Measurements from ENCODE around the gene UBALD1.

Gene UBALD1

GRCh38 chr16:4624827-4625559 lies 10.3 kb upstream of the UBALD1 start:
- TF ChIP-seq FOXP2 (optimal IDR thresholded peaks at IDR 0.05; ENCODE audit: control extremely low read depth, extremely low read length, insufficient read depth) (no peak), POLR2AphosphoS5 (IDR thresholded peaks at IDR 0.05; ENCODE audit: borderline replicate concordance, low read depth, low read length) (peak; percentile 31; the same call in 1 of the 2 replicates)
- H3K9me3 ChIP-seq (ENCODE audit: low read depth, low read length), result no peaks in the 10 kb centered on the region
- H3K9ac ChIP-seq (ENCODE audit: insufficient read length), result peak overlapping the region; percentile 75
- no peaks in the 10 kb centered on the region for H3K36me3 ChIP-seq (ENCODE audit: insufficient read depth, low read length)
- DNase-seq (ENCODE audit: low read depth, low spot score), result no peak
- H3K4me3 ChIP-seq, result peak overlapping the region; percentile 96
- no peak overlapping the region for H3K27ac ChIP-seq

GRCh38 chr16:4624015-4624826 lies 9.5 kb upstream of the UBALD1 start, which contains the start of gene MGRN1:
Gene MGRN1 (plus strand): TSS chr16:4624826. CDS start chr16:4624961, 135 bp downstream.
- H3K9ac ChIP-seq (ENCODE audit: insufficient read length), result peak within 1 kb of the TSS; percentile 97
- DNase-seq (ENCODE audit: low read depth, low spot score), result peak; percentile 90
- peak within 1 kb of the TSS; percentile 96 for H3K27ac ChIP-seq
- H3K36me3 ChIP-seq (ENCODE audit: insufficient read depth, low read length), result no peaks in the 10 kb centered on the region
- H3K4me3 ChIP-seq, result peak within 1 kb of the TSS; percentile 96
- no peak for TF ChIP-seq EZH2 (IDR thresholded peaks at IDR 0.05)
- no peak for TF ChIP-seq FOXP2 (optimal IDR thresholded peaks at IDR 0.05; ENCODE audit: control extremely low read depth, extremely low read length, insufficient read depth)
- TF ChIP-seq POLR2AphosphoS5 (IDR thresholded peaks at IDR 0.05; ENCODE audit: borderline replicate concordance, low read depth, low read length), result peak; percentile 10; the same call in 1 of the 2 replicates
- no peaks in the 10 kb centered on the region for H3K9me3 ChIP-seq (ENCODE audit: low read depth, low read length)

DNA sequence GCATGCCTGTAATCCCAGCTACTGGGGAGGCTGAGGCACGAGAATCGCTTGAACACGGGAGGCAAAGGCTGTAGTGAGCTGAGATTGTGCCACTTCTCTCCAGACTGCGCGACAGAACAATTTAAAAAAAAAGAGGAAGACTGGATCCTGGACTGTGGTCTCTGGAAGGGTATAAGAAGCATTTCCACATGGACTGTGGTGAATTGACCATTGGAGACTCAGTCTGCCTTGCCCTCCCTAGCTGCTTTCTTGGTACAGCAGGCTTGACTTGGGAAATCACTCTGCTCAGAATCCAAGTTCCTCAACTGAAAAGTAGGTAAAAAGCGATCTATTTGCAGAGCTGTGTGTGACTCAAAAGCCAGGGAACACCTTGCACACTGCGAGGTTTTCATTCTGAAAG lies 8.9 kb upstream of the UBALD1 start:
- no peaks in the 10 kb centered on the region for H3K36me3 ChIP-seq (ENCODE audit: insufficient read depth, low read length)
- H3K4me3 ChIP-seq, result no peak overlapping the region
- no peak for DNase-seq (ENCODE audit: low read depth, low spot score)
- H3K27ac ChIP-seq, result no peak overlapping the region
- H3K9me3 ChIP-seq (ENCODE audit: low read depth, low read length), result no peaks in the 10 kb centered on the region
- H3K9ac ChIP-seq (ENCODE audit: insufficient read length), result no peak overlapping the region
- no peak for TF ChIP-seq EZH2 (IDR thresholded peaks at IDR 0.05)
- no peak for TF ChIP-seq POLR2AphosphoS5 (IDR thresholded peaks at IDR 0.05; ENCODE audit: borderline replicate concordance, low read depth, low read length)
- TF ChIP-seq FOXP2 (optimal IDR thresholded peaks at IDR 0.05; ENCODE audit: control extremely low read depth, extremely low read length, insufficient read depth), result no peak

DNA sequence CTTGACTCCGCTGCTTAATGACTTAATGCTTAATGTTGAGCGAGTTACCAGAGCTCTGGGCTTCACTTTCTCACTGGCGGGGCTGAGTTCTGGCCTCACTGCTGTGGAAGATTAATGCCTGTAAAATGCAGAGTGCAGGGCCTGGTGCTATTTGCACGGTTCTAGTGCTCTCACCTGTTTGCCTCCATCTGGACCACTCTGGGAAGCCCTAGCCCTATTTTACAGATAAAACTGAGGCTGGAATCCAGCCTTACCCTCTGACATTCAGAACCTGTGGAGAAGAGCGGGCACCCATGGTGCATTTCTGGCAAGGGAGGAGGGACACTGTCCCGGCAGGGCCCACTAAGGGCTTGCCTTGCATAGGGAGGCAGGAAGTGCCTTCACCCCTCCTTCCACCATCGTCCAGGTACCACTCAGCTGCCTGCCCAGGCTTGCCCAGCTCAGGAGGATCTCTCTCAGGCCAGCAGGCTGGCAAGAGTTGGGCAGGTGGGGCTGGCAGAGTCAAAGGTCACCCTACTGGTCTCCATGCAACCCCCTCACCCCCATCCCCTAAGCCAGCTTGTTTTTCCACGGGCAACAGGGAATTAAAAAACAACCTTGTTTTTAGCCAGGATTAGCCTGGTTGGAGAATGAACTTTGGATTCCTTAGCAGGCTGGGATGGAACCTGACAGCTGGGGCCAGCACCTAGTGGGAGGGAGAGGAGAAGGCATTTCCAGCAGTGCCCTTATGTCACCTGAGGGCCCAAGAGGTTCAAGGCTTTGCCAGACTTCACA lies 4.1 kb upstream of the UBALD1 start:
- H3K4me3 ChIP-seq, result no peak overlapping the region
- H3K9me3 ChIP-seq (ENCODE audit: low read depth, low read length), result no peaks in the 10 kb centered on the region
- no peak for TF ChIP-seq EZH2 (IDR thresholded peaks at IDR 0.05)
- H3K36me3 ChIP-seq (ENCODE audit: insufficient read depth, low read length), result no peaks in the 10 kb centered on the region
- H3K9ac ChIP-seq (ENCODE audit: insufficient read length), result no peak overlapping the region
- DNase-seq (ENCODE audit: low read depth, low spot score), result no peak
- H3K27ac ChIP-seq, result no peak overlapping the region

DNA sequence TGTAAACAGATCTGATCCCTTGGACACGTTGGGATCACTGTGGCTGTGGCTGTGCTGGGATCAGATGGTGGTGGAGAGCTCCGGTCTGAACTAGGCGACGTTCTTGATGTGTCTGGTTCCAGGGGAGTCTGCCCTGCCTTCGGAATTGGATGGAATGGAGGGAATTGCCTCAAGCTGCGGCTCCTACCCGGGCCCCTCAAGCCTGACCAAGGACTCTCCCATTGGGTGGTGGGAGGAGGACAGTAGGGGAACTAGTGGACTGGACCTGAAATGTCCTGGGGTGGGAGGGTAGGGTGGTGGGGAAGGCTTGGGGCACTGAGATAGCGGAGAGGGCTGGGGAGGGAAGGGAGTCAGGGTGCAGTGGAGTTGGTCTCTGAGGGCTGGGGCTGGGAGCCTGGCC lies 3.2 kb upstream of the UBALD1 start:
- TF ChIP-seq POLR2AphosphoS5 (IDR thresholded peaks at IDR 0.05; ENCODE audit: borderline replicate concordance, low read depth, low read length), result no peak
- TF ChIP-seq FOXP2 (optimal IDR thresholded peaks at IDR 0.05; ENCODE audit: control extremely low read depth, extremely low read length, insufficient read depth), result no peak
- H3K9ac ChIP-seq (ENCODE audit: insufficient read length), result peak overlapping the region; percentile 99
- H3K9me3 ChIP-seq (ENCODE audit: low read depth, low read length), result no peaks in the 10 kb centered on the region
- H3K36me3 ChIP-seq (ENCODE audit: insufficient read depth, low read length), result no peaks in the 10 kb centered on the region
- H3K4me3 ChIP-seq, result no peak overlapping the region
- H3K27ac ChIP-seq, result no peak overlapping the region
- no peak for DNase-seq (ENCODE audit: low read depth, low spot score)

DNA sequence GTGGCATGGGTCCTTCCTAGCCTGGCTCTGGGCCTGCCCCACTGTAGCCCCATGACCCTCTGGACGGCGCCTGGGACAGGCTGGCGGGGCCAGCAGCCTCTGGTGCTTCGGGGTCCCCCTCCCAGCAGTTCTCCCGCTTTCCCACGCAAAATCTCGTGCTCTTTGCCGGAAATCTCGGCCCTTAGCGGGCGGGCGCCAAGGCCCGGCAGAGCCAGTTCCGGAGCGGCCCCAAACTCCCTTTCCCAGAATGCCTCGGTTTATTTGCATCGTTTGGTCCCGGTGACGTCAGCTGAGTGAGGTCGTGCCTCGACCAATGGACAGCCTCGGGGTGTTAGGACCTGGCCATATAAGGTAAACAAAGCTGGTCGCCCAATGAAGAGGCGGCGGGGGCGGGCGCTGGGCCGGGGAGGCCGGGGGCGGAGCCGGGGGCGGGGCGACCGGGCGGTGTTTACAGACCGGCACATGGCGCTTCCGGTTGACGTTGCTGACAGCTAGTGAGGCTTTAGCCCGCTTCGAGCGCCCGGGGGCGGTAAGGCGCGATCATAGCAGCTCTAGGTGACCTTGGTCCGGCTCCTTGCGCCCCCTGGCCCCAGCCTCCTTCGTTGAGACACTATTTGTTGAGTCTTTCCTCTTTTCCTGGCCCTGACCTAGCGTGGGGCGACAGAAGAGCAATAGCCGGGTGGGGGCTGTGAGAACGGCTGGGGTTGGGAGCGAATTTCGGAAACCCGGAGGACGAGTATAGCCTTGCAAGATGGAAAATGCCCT lies 1.5 kb upstream of the UBALD1 start:
- Histone ChIP-seq H3K9me3 (ENCODE audit: low read depth, low read length) (no peaks in the 10 kb centered on the region), H3K4me3 (peak overlapping the region; percentile 98), H3K27ac (peak overlapping the region; percentile 93), H3K9ac (ENCODE audit: insufficient read length) (peak overlapping the region; percentile 99), H3K36me3 (ENCODE audit: insufficient read depth, low read length) (no peaks in the 10 kb centered on the region)
- TF ChIP-seq POLR2AphosphoS5 (IDR thresholded peaks at IDR 0.05; ENCODE audit: borderline replicate concordance, low read depth, low read length) (peak; percentile 43; the same call in 1 of the 2 replicates), EZH2 (IDR thresholded peaks at IDR 0.05) (no peak), FOXP2 (optimal IDR thresholded peaks at IDR 0.05; ENCODE audit: control extremely low read depth, extremely low read length, insufficient read depth) (peak; percentile 94)
- peak; percentile 99 for DNase-seq (ENCODE audit: low read depth, low spot score)

DNA sequence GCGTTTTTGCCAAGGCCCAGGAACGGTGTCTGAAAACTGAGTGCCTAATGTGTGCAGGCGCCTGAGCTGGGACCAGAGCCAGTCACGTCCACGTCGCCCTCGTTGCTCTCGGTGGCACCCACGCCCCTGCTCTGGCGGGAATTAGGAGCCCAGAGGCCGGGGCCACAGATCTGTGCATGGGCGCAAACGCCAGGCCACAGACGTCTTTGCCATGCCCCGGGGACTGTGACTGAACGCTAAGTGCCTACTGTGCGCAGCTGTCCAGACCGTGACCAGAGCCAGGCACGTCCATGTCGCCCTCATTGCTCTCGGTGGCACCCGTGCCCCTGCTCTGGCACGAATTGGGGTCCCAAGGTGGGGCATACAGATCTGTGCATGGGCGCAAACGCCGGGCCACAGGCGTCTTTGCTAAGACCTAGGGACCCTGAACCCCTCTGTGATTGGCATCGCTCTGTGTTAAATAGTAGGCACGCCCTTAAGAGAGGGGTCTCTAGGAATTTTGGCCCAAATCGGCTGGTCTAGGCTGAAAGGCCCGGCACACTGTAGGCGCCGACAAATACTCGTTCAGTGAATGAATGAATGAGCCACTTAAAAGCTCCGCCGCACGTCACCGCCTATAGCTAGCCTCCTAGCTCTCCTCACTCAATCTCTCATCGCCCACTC lies 827 bp upstream of the UBALD1 start:
- peak overlapping the region; percentile 85 for H3K27ac ChIP-seq
- TF ChIP-seq FOXP2 (optimal IDR thresholded peaks at IDR 0.05; ENCODE audit: control extremely low read depth, extremely low read length, insufficient read depth) (no peak), POLR2AphosphoS5 (IDR thresholded peaks at IDR 0.05; ENCODE audit: borderline replicate concordance, low read depth, low read length) (no peak), EZH2 (IDR thresholded peaks at IDR 0.05) (no peak)
- DNase-seq (ENCODE audit: low read depth, low spot score), result no peak
- H3K9me3 ChIP-seq (ENCODE audit: low read depth, low read length), result no peaks in the 10 kb centered on the region
- peak overlapping the region; percentile 89 for H3K4me3 ChIP-seq
- peak overlapping the region; percentile 88 for H3K9ac ChIP-seq (ENCODE audit: insufficient read length)
- H3K36me3 ChIP-seq (ENCODE audit: insufficient read depth, low read length), result no peaks in the 10 kb centered on the region

All from SK-N-MC (cell line).